GM12878 (cell line): Measurements from ENCODE around the gene PTPN12. TPM values are rescaled to one million over a fixed set of nuclear protein-coding genes. Genes with fewer than 3 reads are reported as not detected.

Source experiments
- ATAC-seq: fragments of 200-7000 bp; cut with Tn5 transposase; 3 replicates; pipeline ENCODE4 v1.9.1; 2020; ENCODE audit warnings: mild to moderate bottlenecking, moderate library complexity
- BruUV-seq: library from RNA; stranded (reverse); fragments of 400-500 nt; replicated peaks from 2 replicates; lab custom pipeline; 2021; lab: Mats Ljungman, UMichigan
- CTCF ChIA-PET: fragments of 300-600 bp; sonication (Branson Sonifier 250); formaldehyde crosslinking; extraction: SDS; loops from one replicate; lab custom pipeline; 2021; ENCODE audit warnings: inconsistent platforms; lab: Yijun Ruan, JAX
- POLR2A ChIA-PET: fragments of 350-600 bp; formaldehyde crosslinking; extraction: SDS; loops from one replicate; lab custom pipeline; 2021; ENCODE audit warnings: inconsistent platforms; lab: Charles Lee
- RAD21 ChIA-PET: fragments of 300-600 bp; sonication (Branson Sonifier 250); formaldehyde crosslinking; loops from one replicate; lab custom pipeline; 2023; ENCODE audit warnings: antibody characterized with exemption; ENCODE audit not compliant: unreplicated experiment; lab: Charles Lee
- SMC1A ChIA-PET: fragments of 300-600 bp; sonication (Branson Sonifier 250); formaldehyde crosslinking; loops from one replicate; lab custom pipeline; 2023; ENCODE audit not compliant: unreplicated experiment, uncharacterized antibody; lab: Charles Lee
- DNase-seq: peaks from one replicate; pipeline ENCODE4 v3.0.0-alpha.2; 2011; ENCODE audit warnings: low read depth, low spot score
- FAIRE-seq: peaks from 3 replicates; lab custom pipeline; 2011; peaks lifted over from hg19 to GRCh38; lab: Jason Lieb, UNC
- H2AFZ ChIP-seq: 2 replicates; pipeline ENCODE4 v1.6.0; 2011; ENCODE audit warnings: low read depth, low read length, control low read depth; ENCODE audit not compliant: control insufficient read depth
- H3K27ac ChIP-seq: 2 replicates; pipeline ENCODE4 v1.5.1; 2011; ENCODE audit warnings: control low read depth; ENCODE audit not compliant: control insufficient read depth, insufficient read depth
- H3K27me3 ChIP-seq, 2 experiments: replicated peaks in 1 of 2; 2 replicates each; pipeline versions ENCODE4 v1.6.0 to v1.6.1; 2011; ENCODE audit warnings: low read length in 1 of 2; ENCODE audit not compliant: control insufficient read depth in 2 of 2, insufficient read depth in 2 of 2
- H3K36me3 ChIP-seq, 2 experiments: 2 replicates each; pipeline ENCODE4 v1.5.1; 2011; ENCODE audit warnings: low read length in 1 of 2; ENCODE audit not compliant: control insufficient read depth in 2 of 2, insufficient read depth in 2 of 2
- H3K4me1 ChIP-seq: 2 replicates; pipeline ENCODE4 v1.6.1; 2011; ENCODE audit warnings: mild to moderate bottlenecking, low read length, moderate library complexity, mixed read lengths; ENCODE audit not compliant: control insufficient read depth, insufficient read depth
- H3K4me2 ChIP-seq: 2 replicates; pipeline ENCODE4 v1.6.0; 2011; ENCODE audit warnings: control low read depth; ENCODE audit not compliant: control insufficient read depth, insufficient read depth
- H3K4me3 ChIP-seq: fragments of 200-600 bp; sonication (generic); 2 replicates; pipeline ENCODE4 v1.5.1; 2016
- H3K79me2 ChIP-seq: 2 replicates; pipeline ENCODE4 v1.6.0; 2011; ENCODE audit warnings: low read length; ENCODE audit not compliant: control insufficient read depth, insufficient read depth
- H3K9ac ChIP-seq: 2 replicates; pipeline ENCODE4 v1.8.0; 2011; ENCODE audit warnings: low read length, control low read depth, mixed read lengths; ENCODE audit not compliant: control insufficient read depth, insufficient read depth
- H3K9me3 ChIP-seq: replicated peaks from 3 replicates; pipeline ENCODE4 v1.5.1; 2011; ENCODE audit warnings: mild to moderate bottlenecking, low read length; ENCODE audit not compliant: control insufficient read depth, insufficient read depth
- H4K20me1 ChIP-seq: 2 replicates; pipeline ENCODE4 v1.6.0; 2011; ENCODE audit not compliant: control insufficient read depth, insufficient read depth
- BCL11A ChIP-seq: IDR thresholded peaks from 2 replicates; pipeline ENCODE4 v1.6.1; 2011; ENCODE audit warnings: low read depth, low read length
- BHLHE40 ChIP-seq, 2 experiments: fragments of 450-650 bp in 1 of 2; IDR thresholded peaks; 2 replicates each; pipeline ENCODE4 v1.6.1; 2011 to 2017; ENCODE audit warnings: low read depth in 2 of 2, borderline replicate concordance in 1 of 2, improper control_type of control experiment in 1 of 2, low read length in 1 of 2, mild to moderate bottlenecking in 1 of 2
- CBX5 ChIP-seq: sonication (generic); IDR thresholded peaks from 2 replicates; pipeline ENCODE4 v1.6.1; 2016; ENCODE audit warnings: low read depth, moderate library complexity, mild to moderate bottlenecking, inconsistent platforms
- E2F4 ChIP-seq: IDR thresholded peaks from 2 replicates; pipeline ENCODE4 v1.6.1; 2012; ENCODE audit warnings: low read depth, low read length, improper control_type of control experiment
- EED ChIP-seq: sonication (generic); IDR thresholded peaks from 2 replicates; pipeline ENCODE4 v1.6.1; 2016; ENCODE audit warnings: antibody characterized with exemption, low read depth
- HDAC6 ChIP-seq: fragments of 200-600 bp; sonication (generic); IDR thresholded peaks from one replicate; pipeline ENCODE4 v1.8.0; 2017; ENCODE audit warnings: antibody characterized with exemption; ENCODE audit not compliant: unreplicated experiment
- HDGF ChIP-seq: fragments of 450-650 bp; IDR thresholded peaks from 2 replicates; pipeline ENCODE4 v1.6.1; 2016; ENCODE audit warnings: antibody characterized with exemption
- MTA3 ChIP-seq: IDR thresholded peaks from 2 replicates; pipeline ENCODE4 v1.6.1; 2012; ENCODE audit warnings: low read length, inconsistent platforms, borderline replicate concordance
- NFYA ChIP-seq: IDR thresholded peaks from 2 replicates; pipeline ENCODE4 v1.6.1; 2011; ENCODE audit warnings: low read depth, mild to moderate bottlenecking, low read length, improper control_type of control experiment, borderline replicate concordance
- NR2C2 ChIP-seq: IDR thresholded peaks from 2 replicates; pipeline ENCODE4 v1.6.1; 2011; ENCODE audit warnings: borderline replicate concordance, low read depth; ENCODE audit not compliant: control insufficient read depth, insufficient read length
- PKNOX1 ChIP-seq: fragments of 450-650 bp; IDR thresholded peaks from 2 replicates; pipeline ENCODE4 v1.6.1; 2016; ENCODE audit warnings: mild to moderate bottlenecking
- RB1 ChIP-seq: fragments of 450-650 bp; formaldehyde crosslinking; IDR thresholded peaks from 2 replicates; pipeline ENCODE4 v1.6.1; 2017; ENCODE audit warnings: mild to moderate bottlenecking, borderline replicate concordance
- SPI1 ChIP-seq: IDR thresholded peaks from 2 replicates; pipeline ENCODE4 v1.6.1; 2011; ENCODE audit warnings: low read depth, mild to moderate bottlenecking, low read length, moderate library complexity, borderline replicate concordance; ENCODE audit not compliant: insufficient read depth
- TARDBP ChIP-seq: IDR thresholded peaks from 2 replicates; pipeline ENCODE4 v1.6.1; 2016; ENCODE audit warnings: borderline replicate concordance
- TBL1XR1 ChIP-seq: IDR thresholded peaks from 2 replicates; pipeline ENCODE4 v1.6.1; 2012; ENCODE audit warnings: low read depth, low read length, improper control_type of control experiment
- ZBED1 ChIP-seq: IDR thresholded peaks from 2 replicates; pipeline ENCODE4 v1.6.1; 2016; ENCODE audit warnings: borderline replicate concordance
- ZBTB33 ChIP-seq: fragments of 450-650 bp; IDR thresholded peaks from 2 replicates; pipeline ENCODE4 v1.6.1; 2017; ENCODE audit warnings: mild to moderate bottlenecking
- ZNF207 ChIP-seq: fragments of 450-650 bp; IDR thresholded peaks from 2 replicates; pipeline ENCODE4 v1.6.1; 2014; ENCODE audit warnings: antibody characterized with exemption, mild to moderate bottlenecking, borderline replicate concordance
- WGBS: methylation state at CpG from one replicate; pipeline ENCODE4 v1.1.6; 2016; ENCODE audit warnings: low lambda C conversion rate; ENCODE audit not compliant: insufficient replicate concordance, insufficient coverage; ENCODE audit errors: missing lambda C conversion rate; 5-methylcytosine and 5-hydroxymethylcytosine counted together
- in situ Hi-C: fragments of 300-500 bp; cut with MboI; formaldehyde crosslinking; loops from 9 replicates; pipeline ENCODE4 v1.14.3; 2018; ENCODE audit warnings: mixed read lengths
- intact Hi-C: fragments of 100-400 bp; cut with micrococcal nuclease; formaldehyde crosslinking; loops from one replicate; pipeline ENCODE4 v1.14.2; 2022; ENCODE audit not compliant: unreplicated experiment
- polyA plus RNA-seq, 11 experiments: library from polyadenylated mRNA; depleted of rRNA in 4 of 11; unstranded in 6 of 11; stranded (reverse) in 5 of 11; fragments of >200 nt; fragmentation: Nextera tagmentation in 4 of 11; fragmentation: Illumina TruSeq in 1 of 11; extraction: Ambion mirVana in 4 of 11; extraction: Trizol in 1 of 11; gene quantifications; 1 replicate in 1 of 11; 2 replicates in 10 of 11; pipeline versions ENCODE4 v1.2.1 to v1.2.3, GENCODE V29; 2011 to 2016; ENCODE audit warnings: inconsistent platforms in 2 of 11, missing spikeins in 2 of 11, low read depth in 1 of 11
- total RNA-seq, 4 experiments: library from RNA; depleted of rRNA in 3 of 4; stranded (reverse); fragments of >200 nt in 3 of 4; fragmentation: Illumina TruSeq in 1 of 4; extraction: Trizol in 1 of 4; gene quantifications; 2 replicates each; pipeline versions ENCODE4 v1.2.1 to v1.2.3, GENCODE V29; 2013 to 2021

Gene PTPN12
- total and polyA plus RNA-seq, 10 of the 15 experiments (the other 5 are each of a cell fraction or from before 2014, with no cell fraction given) = 6.6 to 52.9 (median 17.4) TPM

GRCh38 chr7:77563275-77563674 lies 26.2 kb downstream of the PTPN12 start:
- ChIA-PET RAD21 (interaction anchor here (0.8 to 1.7 kb wide), 4 partner anchors 18 to 135 kb away, joined by 3 to 5 read pairs (median 4); no protein-coding TSS in a partner anchor), CTCF (interaction anchor here (1.0 to 1.8 kb wide), 3 partner anchors 9 to 235 kb away, joined by 3 to 5 read pairs (median 4); partner anchors contain the start of genes PHTF2 and TMEM60), SMC1A (interaction anchor here (0.9 to 8.2 kb wide), 5 partner anchors 15 to 97 kb away, joined by 3 to 58 read pairs (median 8); partner anchors contain the start of gene PTPN12), POLR2A (interaction anchor here (1.2 kb wide), 1 partner anchor 16 kb away, joined by 4 read pairs; no protein-coding TSS in a partner anchor)
- Histone ChIP-seq H3K9ac (no peak overlapping the region), H3K4me1 (peaks cover 10% of the 10 kb centered on the region), H3K36me3 (no peaks in the 10 kb centered on the region), H4K20me1 (no peaks in the 10 kb centered on the region), H2AFZ (no peak overlapping the region), H3K4me2 (no peak overlapping the region), H3K27ac (no peak overlapping the region), H3K4me3 (no peak overlapping the region), H3K27me3 (no peaks in the 10 kb centered on the region), H3K79me2 (peaks cover 22% of the 10 kb centered on the region), H3K9me3 (no peaks in the 10 kb centered on the region)
- BruUV-seq = no TSS peak
- in situ Hi-C loops (no loop called here), intact Hi-C loops (no loop called here)
- 100% methylated on average over 2 of the region's 2 CpGs for WGBS
- ATAC-seq = no peak
- no peak for FAIRE-seq
- no peak for DNase-seq
- no peak for TF ChIP-seq E2F4
- TF ChIP-seq ZNF207 = no peak
- TF ChIP-seq BCL11A = no peak
- no peak for TF ChIP-seq RB1
- TF ChIP-seq TARDBP = no peak
- TF ChIP-seq EED = no peak
- TF ChIP-seq CBX5 = no peak
- no peak for TF ChIP-seq ZBTB33
- no peak for TF ChIP-seq HDGF
- TF ChIP-seq MTA3 = no peak
- no peak for TF ChIP-seq ZBED1
- TF ChIP-seq NFYA = no peak
- no peak for TF ChIP-seq SPI1
- TF ChIP-seq BHLHE40 (IDR thresholded peaks at IDR 0.05; ENCODE audit: borderline replicate concordance in 1 of 2, low read depth in 2 of 2, low read length in 1 of 2) = no peak
- TF ChIP-seq HDAC6 = no peak
- TF ChIP-seq NR2C2 = no peak
- TF ChIP-seq TBL1XR1 = no peak
- no peak for TF ChIP-seq PKNOX1
